Inferior parietal cortex (tissue), 1 donor: Measurements from ENCODE around the gene ZNF260.
"Not testable (repeated sequence)": the region's sequence is repeated elsewhere in the genome, so short reads cannot be mapped to it uniquely, and the experiment has no call there.

Experiments
- DNase-seq: peaks from one replicate; pipeline ENCODE4 v3.0.0-alpha.2; 2016; ENCODE audit errors: extremely low spot score

ZNF260 gene

GRCh38 chr19:36528194-36528920, at the start of gene ZNF260:
Gene ZNF260, minus strand, starts transcription at chr19:36528271. Its CDS starts 13,033 bp downstream, at chr19:36515238.
- DNase-seq, result peak; percentile 98

- DNase-seq, result no peak
Measured at GRCh38 chr19:36577271-36577996, 49.4 kb upstream of the ZNF260 start.

GRCh38 chr19:36574741-36575140, 46.7 kb upstream of the ZNF260 start:
- no peak for DNase-seq

- peak; percentile 5 for DNase-seq
Measured at GRCh38 chr19:36573895-36574720, 46.0 kb upstream of the ZNF260 start.

GRCh38 chr19:36573020-36573894, 45.2 kb upstream of the ZNF260 start, which contains the start of gene ZNF529:
Gene ZNF529, minus strand, starts transcription at chr19:36573292. Its CDS starts 946 bp downstream, at chr19:36572346.
- DNase-seq, result peak; percentile 98

- DNase-seq, result no peak
Measured at GRCh38 chr19:36572593-36573019, 44.5 kb upstream of the ZNF260 start.

- no peak for DNase-seq
Measured at GRCh38 chr19:36564391-36564790, 36.3 kb upstream of the ZNF260 start.

- DNase-seq, result no peak
Measured at GRCh38 chr19:36547001-36547732, 19.1 kb upstream of the ZNF260 start.

- no peak for DNase-seq
Measured at GRCh38 chr19:36528921-36529518, 949 bp upstream of the ZNF260 start.

GRCh38 chr19:36527873-36528193, 238 bp downstream of the ZNF260 start:
- no peak for DNase-seq

GRCh38 chr19:36527341-36527740, 730 bp downstream of the ZNF260 start:
- no peak for DNase-seq

GRCh38 chr19:36526581-36526980, 1.5 kb downstream of the ZNF260 start:
- DNase-seq, result no peak

- DNase-seq, result no peak
Measured at GRCh38 chr19:36524617-36525016, 3.5 kb downstream of the ZNF260 start.

GRCh38 chr19:36514012-36514612, 14.0 kb downstream of the ZNF260 start:
- no peak for DNase-seq

- no peak for DNase-seq
Measured at GRCh38 chr19:36508325-36508724, 19.7 kb downstream of the ZNF260 start.

GRCh38 chr19:36501973-36502372, 26.1 kb downstream of the ZNF260 start:
- DNase-seq, result no peak

- DNase-seq, result no peak
Measured at GRCh38 chr19:36497001-36497400, 31.1 kb downstream of the ZNF260 start.

GRCh38 chr19:36492689-36493453, 35.2 kb downstream of the ZNF260 start:
- peak; percentile 77 for DNase-seq

GRCh38 chr19:36490846-36491245, 37.2 kb downstream of the ZNF260 start:
- DNase-seq, result not testable (repeated sequence)
